ENCODE measurements around the gene GYS1. TPM values are rescaled to one million over a fixed set of nuclear protein-coding genes. Genes with fewer than 3 reads are reported as not detected.

GYS1 gene
- total and polyA plus RNA-seq, 12 donors, result 114 to 245 (median 183) TPM

- no peak overlapping the region for H3K4me3 ChIP-seq
- H3K9me3 ChIP-seq, result no peaks in the 10 kb centered on the region
- H3K27me3 ChIP-seq, result no peaks in the 10 kb centered on the region
- peaks cover 15 to 45% (median 27%) of the 10 kb centered on the region in 9 donors for H3K4me1 ChIP-seq
- intact Hi-C loops (cut with DNase I), result loop anchor here in 5 of 10 donors (10.0 kb wide), 3 partner anchors 87 to 327 kb away; partner anchors contain the start of genes CA11 (in 2 of the 5), DBP (in 2 of the 5) and PPP1R15A (in 2 of the 5)
- 87% methylated on average over 12 of the region's 12 CpGs for WGBS, 2 donors
- peak overlapping the region in 7 of 10 donors; percentile 19 to 96 (median 87) for H3K27ac ChIP-seq
- TF ChIP-seq CTCF (IDR thresholded peaks at IDR 0.05), result no peak
- ATAC-seq (no peak), DNase-seq (no peak)
- peaks cover 0 to 33% (median 6%) of the 10 kb centered on the region in 9 donors for H3K36me3 ChIP-seq
Observed at GRCh38 chr19:48961673-48962028, 31.5 kb downstream of the GYS1 start.

GRCh38 chr19:48961051-48961649 lies 32.0 kb downstream of the GYS1 start:
- no peaks in the 10 kb centered on the region for H3K9me3 ChIP-seq
- no peak overlapping the region for H3K4me3 ChIP-seq
- H3K27ac ChIP-seq, result peak overlapping the region in 1 of 10 donors; percentile 14
- WGBS, 2 donors, result 91 to 93% methylated on average over 19 of the region's 19 CpGs
- intact Hi-C loops (cut with DNase I), result loop anchor here in 5 of 10 donors (10.0 kb wide), 3 partner anchors 86 to 326 kb away; partner anchors contain the start of genes CA11 (in 2 of the 5), DBP (in 2 of the 5) and PPP1R15A (in 2 of the 5)
- no peaks in the 10 kb centered on the region for H3K27me3 ChIP-seq
- peaks cover 11 to 45% (median 23%) of the 10 kb centered on the region in 9 donors for H3K4me1 ChIP-seq
- H3K36me3 ChIP-seq, result peaks cover 0 to 33% (median 2%) of the 10 kb centered on the region in 9 donors
- ATAC-seq (no peak), DNase-seq (no peak)
- TF ChIP-seq CTCF (IDR thresholded peaks at IDR 0.05), result no peak

GRCh38 chr19:48959341-48960239 lies 33.5 kb downstream of the GYS1 start:
- 83 to 88% methylated on average over 15 to 16 of the region's 16 CpGs for WGBS, 2 donors
- intact Hi-C loops (cut with DNase I), result loop anchor here in 5 of 10 donors (10.0 kb wide), 4 partner anchors 85 to 485 kb away; partner anchors contain the start of genes CA11 (in 3 of the 5), DBP (in 2 of the 5) and PPP1R15A (in 2 of the 5)
- TF ChIP-seq CTCF (IDR thresholded peaks at IDR 0.05), result no peak

GRCh38 chr19:48958006-48958405 lies 35.1 kb downstream of the GYS1 start:
- WGBS, 2 donors, result 98% methylated on average over 8 of the region's 8 CpGs
- Histone ChIP-seq H3K9me3 (no peaks in the 10 kb centered on the region), H3K36me3 (peaks cover 0 to 31% (median 0%) of the 10 kb centered on the region in 9 donors), H3K4me1 (peaks cover 6 to 43% (median 19%) of the 10 kb centered on the region in 9 donors), H3K27me3 (no peaks in the 10 kb centered on the region), H3K4me3 (no peak overlapping the region), H3K27ac (no peak overlapping the region)
- DNase-seq (no peak), ATAC-seq (no peak)
- intact Hi-C loops (cut with DNase I), result loop anchor here in 2 of 10 donors (10.0 kb wide), 2 partner anchors 313 to 483 kb away; partner anchors contain the start of gene CA11 (in 1 of the 2)
- TF ChIP-seq CTCF (IDR thresholded peaks at IDR 0.05), result no peak

More at GRCh38 chr19:48959341-48960239, 33.5 kb downstream of the GYS1 start:
- DNase-seq, result no peak
- Histone ChIP-seq H3K4me1 (peaks cover 14 to 51% (median 28%) of the 10 kb centered on the region in 9 donors), H3K4me3 (no peak overlapping the region), H3K36me3 (peaks cover 0 to 31% (median 0%) of the 10 kb centered on the region in 9 donors), H3K27me3 (no peaks in the 10 kb centered on the region), H3K9me3 (no peaks in the 10 kb centered on the region), H3K27ac (no peak overlapping the region)
- ATAC-seq, result no peak
